IMR-90 (cell line): Measurements from ENCODE around the gene BEAN1. TPM values are rescaled to one million over a fixed set of nuclear protein-coding genes. Genes with fewer than 3 reads are reported as not detected.
A peak's percentile ranks its signal among the peaks of the same experiment; 100 is the strongest.

Experiments used
- ATAC-seq: fragments of 200-7000 bp; cut with Tn5 transposase; 2 replicates; pipeline ENCODE4 v1.9.1; 2020; ENCODE audit warnings: low read depth, mild to moderate bottlenecking, moderate library complexity
- BruUV-seq: library from RNA; stranded (reverse); fragments of 400-500 nt; replicated peaks from 2 replicates; lab custom pipeline; 2021; lab: Mats Ljungman, UMichigan
- CTCF ChIA-PET: fragments of 300-600 bp; formaldehyde crosslinking; extraction: SDS; loops from one replicate; lab custom pipeline; 2021; ENCODE audit warnings: antibody characterized with exemption; lab: Yijun Ruan, JAX
- POLR2A ChIA-PET: fragments of 300-600 bp; sonication (Branson Sonifier 250); formaldehyde crosslinking; loops from one replicate; lab custom pipeline; 2022; ENCODE audit warnings: antibody characterized with exemption; ENCODE audit not compliant: unreplicated experiment; lab: Charles Lee
- DNase-seq: peaks from one replicate; pipeline ENCODE4 v3.0.0; 2013
- H2AFZ ChIP-seq: replicated peaks from 2 replicates; pipeline ENCODE3; 2013; ENCODE audit warnings: low read length, mild to moderate bottlenecking; ENCODE audit not compliant: poor library complexity
- H2AK5ac ChIP-seq: 2 replicates; pipeline ENCODE4 v1.6.1; 2013; ENCODE audit warnings: low read depth, low read length, inconsistent platforms
- H2AK9ac ChIP-seq: replicated peaks from 2 replicates; pipeline ENCODE3; 2013; ENCODE audit warnings: mild to moderate bottlenecking, low read depth, low read length, moderate library complexity; ENCODE audit not compliant: poor library complexity
- H2BK120ac ChIP-seq: 2 replicates; pipeline ENCODE4 v1.6.1; 2013; ENCODE audit warnings: low read depth, low read length, inconsistent platforms
- H2BK15ac ChIP-seq: 3 replicates; pipeline ENCODE4 v1.6.1; 2013; ENCODE audit warnings: low read depth, low read length, inconsistent platforms
- H2BK20ac ChIP-seq: 2 replicates; pipeline ENCODE4 v1.6.1; 2013; ENCODE audit warnings: low read depth, mild to moderate bottlenecking, inconsistent platforms, low read length, moderate library complexity
- H2BK5ac ChIP-seq: 2 replicates; pipeline ENCODE4 v1.6.1; 2013; ENCODE audit warnings: mild to moderate bottlenecking, low read depth, low read length, inconsistent platforms; ENCODE audit not compliant: poor library complexity, severe bottlenecking
- H3K14ac ChIP-seq: replicated peaks from 2 replicates; pipeline ENCODE4 v1.6.1; 2013; ENCODE audit warnings: low read depth, low read length, inconsistent platforms
- H3K18ac ChIP-seq: 2 replicates; pipeline ENCODE4 v1.6.1; 2013; ENCODE audit warnings: low read depth, low read length, control low read depth
- H3K23ac ChIP-seq: 2 replicates; pipeline ENCODE4 v1.6.1; 2013; ENCODE audit warnings: low read depth, low read length, inconsistent platforms
- H3K27ac ChIP-seq: 2 replicates; pipeline ENCODE4 v1.5.1; 2013; ENCODE audit warnings: mild to moderate bottlenecking, control low read depth, low read length; ENCODE audit not compliant: insufficient read depth
- H3K27me3 ChIP-seq: 2 replicates; pipeline ENCODE4 v1.6.1; 2013; ENCODE audit warnings: low read length; ENCODE audit not compliant: control insufficient read depth, insufficient read depth
- H3K36me3 ChIP-seq: 2 replicates; pipeline ENCODE4 v1.6.1; 2013; ENCODE audit warnings: low read length, mixed read lengths; ENCODE audit not compliant: control insufficient read depth, insufficient read depth
- H3K4ac ChIP-seq: 2 replicates; pipeline ENCODE4 v1.6.1; 2013; ENCODE audit warnings: low read depth, low read length, inconsistent platforms
- H3K4me1 ChIP-seq: 2 replicates; pipeline ENCODE4 v1.6.1; 2013; ENCODE audit warnings: low read length, mixed read lengths; ENCODE audit not compliant: control insufficient read depth, insufficient read depth
- H3K4me2 ChIP-seq: 2 replicates; pipeline ENCODE4 v1.6.1; 2013; ENCODE audit warnings: low read depth, mild to moderate bottlenecking, control low read depth, low read length, moderate library complexity
- H3K4me3 ChIP-seq: 2 replicates; pipeline ENCODE4 v1.5.1; 2013; ENCODE audit warnings: low read depth, mild to moderate bottlenecking, control low read depth, low read length, moderate library complexity; ENCODE audit not compliant: insufficient read depth
- H3K56ac ChIP-seq: 2 replicates; pipeline ENCODE4 v1.6.1; 2013; ENCODE audit warnings: low read length, inconsistent platforms; ENCODE audit not compliant: insufficient read depth; ENCODE audit errors: extremely low read depth
- H3K79me1 ChIP-seq, 2 experiments: 2 replicates each; pipeline ENCODE4 v1.6.1; 2013; ENCODE audit warnings: low read length in 2 of 2, inconsistent platforms in 1 of 2, low read depth in 1 of 2
- H3K9ac ChIP-seq: 2 replicates; pipeline ENCODE4 v1.6.1; 2013; ENCODE audit warnings: low read depth, low read length, control low read depth
- H3K9me1 ChIP-seq: 2 replicates; pipeline ENCODE4 v1.6.1; 2013; ENCODE audit warnings: low read length, inconsistent platforms; ENCODE audit not compliant: insufficient read depth
- H3K9me3 ChIP-seq: 2 replicates; pipeline ENCODE4 v1.6.1; 2013; ENCODE audit warnings: low read length; ENCODE audit not compliant: control insufficient read depth, insufficient read depth
- H4K20me1 ChIP-seq: 2 replicates; pipeline ENCODE4 v1.6.1; 2013; ENCODE audit warnings: low read length, inconsistent platforms; ENCODE audit not compliant: insufficient read depth
- H4K5ac ChIP-seq: 2 replicates; pipeline ENCODE4 v1.6.1; 2013; ENCODE audit warnings: mild to moderate bottlenecking, low read depth, low read length, control low read depth
- H4K8ac ChIP-seq, 2 experiments: 2 replicates each; pipeline ENCODE4 v1.6.1; 2013; ENCODE audit warnings: low read depth in 2 of 2, low read length in 2 of 2, control low read depth in 1 of 2, inconsistent platforms in 1 of 2
- H4K91ac ChIP-seq: 2 replicates; pipeline ENCODE4 v1.6.1; 2013; ENCODE audit warnings: low read depth, low read length, inconsistent platforms; ENCODE audit not compliant: insufficient read depth
- MAZ ChIP-seq: IDR thresholded peaks from 2 replicates; pipeline ENCODE4 v1.6.1; 2012; ENCODE audit warnings: low read depth, mild to moderate bottlenecking, low read length, improper control_type of control experiment, moderate library complexity, borderline replicate concordance
- RAD21 ChIP-seq: IDR thresholded peaks from 2 replicates; pipeline ENCODE4 v1.6.1; 2012; ENCODE audit warnings: low read length, improper control_type of control experiment
- RFX5 ChIP-seq: IDR thresholded peaks from 2 replicates; pipeline ENCODE4 v1.8.0; 2012; ENCODE audit warnings: low read depth, mild to moderate bottlenecking, low read length, moderate library complexity
- SMC3 ChIP-seq: fragments of 150-350 bp; IDR thresholded peaks from 2 replicates; pipeline ENCODE4 v1.6.1; 2016; ENCODE audit warnings: low read depth, mild to moderate bottlenecking, antibody characterized with exemption, low read length, moderate library complexity
- WGBS, 2 experiments: methylation state at CpG; one replicate each; pipeline versions ENCODE4 v1.1.5 to v1.1.7; 2013; ENCODE audit warnings: missing lambda C conversion rate in 2 of 2; ENCODE audit not compliant: insufficient read length in 1 of 2; ENCODE audit errors: extremely low coverage in 2 of 2; 5-methylcytosine and 5-hydroxymethylcytosine counted together
- dilution Hi-C: fragments of 300-500 bp; cut with HindIII; formaldehyde crosslinking; loops from one replicate; pipeline ENCODE4 v1.14.3; 2018; ENCODE audit warnings: low sequenced_read_pairs; ENCODE audit not compliant: unreplicated experiment
- in situ Hi-C: fragments of 300-500 bp; cut with MboI; formaldehyde crosslinking; loops from 3 replicates; pipeline ENCODE4 v1.14.3; 2019; ENCODE audit warnings: low sequenced_read_pairs, inconsistent platforms, mixed read lengths
- intact Hi-C: fragments of 100-400 bp; cut with micrococcal nuclease; formaldehyde crosslinking; loops from 2 replicates; pipeline ENCODE4 v1.10.0; 2022
- polyA plus RNA-seq, 3 experiments: library from polyadenylated mRNA; depleted of rRNA; stranded (reverse); fragments of >200 nt; gene quantifications; 2 replicates each; pipeline ENCODE4 v1.2.3, GENCODE V29; 2012; ENCODE audit warnings: low replicate concordance in 1 of 3
- total RNA-seq: library from RNA; depleted of rRNA; stranded (reverse); fragments of >200 nt; gene quantifications from 2 replicates; pipeline ENCODE4 v1.2.3, GENCODE V29; 2012
- TF ChIP-seq, protein P1 (sequence below): fragments of 150-350 bp; IDR thresholded peaks from 2 replicates; pipeline ENCODE4 v1.6.1; 2017; ENCODE audit warnings: mild to moderate bottlenecking, antibody characterized with exemption, low read length, low read depth
- TF ChIP-seq, protein P2 (sequence below): conservative IDR thresholded peaks from 2 replicates; pipeline ENCODE4 v1.5.1; 2012; ENCODE audit warnings: mild to moderate bottlenecking, low read depth, low read length, improper control_type of control experiment

Gene BEAN1
- total and polyA plus RNA-seq, 2 of the 4 experiments (the other 2 are of a cell fraction): not detected

DNA sequence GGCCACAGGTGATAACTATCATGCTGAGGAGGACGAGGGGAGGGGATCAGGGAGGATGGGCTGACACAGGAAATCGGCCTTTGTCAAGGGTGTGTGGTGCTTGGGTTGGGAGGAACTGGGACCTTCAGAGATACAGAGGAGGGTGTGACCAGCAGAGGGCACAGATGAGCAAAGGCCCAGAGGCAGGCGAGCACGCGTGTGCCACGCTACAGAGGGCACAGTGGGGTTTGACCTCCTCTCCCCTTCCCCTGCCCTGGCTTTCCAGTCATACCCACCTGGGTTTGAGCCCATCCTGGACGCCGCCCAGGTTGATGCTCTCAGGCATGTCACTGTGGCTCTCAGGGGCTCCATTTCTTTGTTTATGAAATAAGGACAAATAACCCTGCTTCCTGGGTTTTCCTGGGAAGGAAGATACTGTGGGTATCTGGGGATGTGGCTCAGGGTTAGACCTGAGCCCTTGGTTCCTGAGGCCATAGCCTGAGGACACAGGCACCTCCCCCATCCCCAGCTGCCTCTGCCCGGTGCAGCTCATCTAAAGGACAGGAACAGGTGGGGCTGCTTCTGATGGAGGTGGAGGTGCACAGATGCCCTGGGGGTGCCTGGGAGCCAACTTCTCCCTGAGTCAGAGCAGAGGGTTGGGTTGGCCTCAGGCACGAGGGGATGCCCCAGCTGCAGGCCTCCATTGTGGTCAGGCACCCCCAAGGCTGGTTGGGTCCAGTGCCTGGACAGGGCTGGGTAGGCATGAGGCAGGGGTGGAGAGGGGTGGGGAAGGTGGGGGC, 51.8 kb downstream of the BEAN1 start:
- no peak overlapping the region for H2BK5ac ChIP-seq
- no peak overlapping the region for H3K4me3 ChIP-seq
- BruUV-seq: no TSS peak
- no CpG with 5 or more reads among the region's 10 CpGs for WGBS, 2 experiments
- peak overlapping the region; percentile 91 for H2AK9ac ChIP-seq
- H2AK5ac ChIP-seq: peak overlapping the region; percentile 83; the same call in 1 of the 2 replicates
- H3K79me1 ChIP-seq: no peaks in the 10 kb centered on the region
- no peak overlapping the region for H3K23ac ChIP-seq
- ChIA-PET POLR2A (no interaction called here), CTCF (interaction anchor here (1.1 kb wide), 1 partner anchor 137 kb away, joined by 3 read pairs; no protein-coding TSS in a partner anchor)
- TF ChIP-seq, protein P1, sequence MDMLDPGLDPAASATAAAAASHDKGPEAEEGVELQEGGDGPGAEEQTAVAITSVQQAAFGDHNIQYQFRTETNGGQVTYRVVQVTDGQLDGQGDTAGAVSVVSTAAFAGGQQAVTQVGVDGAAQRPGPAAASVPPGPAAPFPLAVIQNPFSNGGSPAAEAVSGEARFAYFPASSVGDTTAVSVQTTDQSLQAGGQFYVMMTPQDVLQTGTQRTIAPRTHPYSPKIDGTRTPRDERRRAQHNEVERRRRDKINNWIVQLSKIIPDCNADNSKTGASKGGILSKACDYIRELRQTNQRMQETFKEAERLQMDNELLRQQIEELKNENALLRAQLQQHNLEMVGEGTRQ: no peak
- peak; percentile 35; the same call in 1 of the 2 replicates for TF ChIP-seq MAZ
- TF ChIP-seq RFX5: no peak
- peak; percentile 63 for TF ChIP-seq RAD21
- TF ChIP-seq, protein P2, sequence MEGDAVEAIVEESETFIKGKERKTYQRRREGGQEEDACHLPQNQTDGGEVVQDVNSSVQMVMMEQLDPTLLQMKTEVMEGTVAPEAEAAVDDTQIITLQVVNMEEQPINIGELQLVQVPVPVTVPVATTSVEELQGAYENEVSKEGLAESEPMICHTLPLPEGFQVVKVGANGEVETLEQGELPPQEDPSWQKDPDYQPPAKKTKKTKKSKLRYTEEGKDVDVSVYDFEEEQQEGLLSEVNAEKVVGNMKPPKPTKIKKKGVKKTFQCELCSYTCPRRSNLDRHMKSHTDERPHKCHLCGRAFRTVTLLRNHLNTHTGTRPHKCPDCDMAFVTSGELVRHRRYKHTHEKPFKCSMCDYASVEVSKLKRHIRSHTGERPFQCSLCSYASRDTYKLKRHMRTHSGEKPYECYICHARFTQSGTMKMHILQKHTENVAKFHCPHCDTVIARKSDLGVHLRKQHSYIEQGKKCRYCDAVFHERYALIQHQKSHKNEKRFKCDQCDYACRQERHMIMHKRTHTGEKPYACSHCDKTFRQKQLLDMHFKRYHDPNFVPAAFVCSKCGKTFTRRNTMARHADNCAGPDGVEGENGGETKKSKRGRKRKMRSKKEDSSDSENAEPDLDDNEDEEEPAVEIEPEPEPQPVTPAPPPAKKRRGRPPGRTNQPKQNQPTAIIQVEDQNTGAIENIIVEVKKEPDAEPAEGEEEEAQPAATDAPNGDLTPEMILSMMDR: peak; percentile 68
- TF ChIP-seq SMC3: peak; percentile 71
- H3K4me1 ChIP-seq: no peaks in the 10 kb centered on the region
- no peak overlapping the region for H4K5ac ChIP-seq
- no peak overlapping the region for H2BK20ac ChIP-seq
- no peaks in the 10 kb centered on the region for H3K9me3 ChIP-seq
- H3K9me1 ChIP-seq: no peaks in the 10 kb centered on the region
- H3K56ac ChIP-seq: no peak overlapping the region
- peak; percentile 84 for ATAC-seq
- H3K27me3 ChIP-seq: peaks cover 14% of the 10 kb centered on the region; the same call in 1 of the 2 replicates
- peak; percentile 40 for DNase-seq
- H3K9ac ChIP-seq: no peak overlapping the region
- no peak overlapping the region for H3K14ac ChIP-seq
- H3K36me3 ChIP-seq: no peaks in the 10 kb centered on the region
- dilution Hi-C loops: no loop called here
- intact Hi-C loops: loop anchor here (5.0 kb wide), 1 partner anchor 108 kb away; no protein-coding TSS in a partner anchor
- H4K91ac ChIP-seq: no peak overlapping the region
- H3K27ac ChIP-seq: no peak overlapping the region
- H3K4ac ChIP-seq: no peak overlapping the region
- no peak overlapping the region for H2BK15ac ChIP-seq
- H4K20me1 ChIP-seq: no peaks in the 10 kb centered on the region
- H3K18ac ChIP-seq: no peak overlapping the region
- no peak overlapping the region for H2BK120ac ChIP-seq
- H4K8ac ChIP-seq: peak overlapping the region in 1 of 2 experiments; percentile 66; a peak in 1 of 4 replicates
- H3K4me2 ChIP-seq: no peak overlapping the region
- peak overlapping the region; percentile 84 for H2AFZ ChIP-seq
- in situ Hi-C loops: no loop called here
